Measurements from ENCODE around the gene PKP2. TPM values are rescaled to one million over a fixed set of nuclear protein-coding genes. Genes with fewer than 3 reads are reported as not detected.

PKP2 gene
- total and polyA plus RNA-seq, 2 of the 8 experiments (the other 6 are each of a cell fraction or from before 2014, with no cell fraction given), result 9.6 to 44.8 TPM

GRCh38 chr12:32874975-32875374, 21.6 kb downstream of the PKP2 start (continued):
- TF ChIP-seq BRCA1 (IDR thresholded peaks at IDR 0.05; ENCODE audit: low read depth, low read length), result no peak
